AG04449 (cell line): ENCODE results near the gene AJUBA.

ENCODE experiments used
- CTCF ChIA-PET: fragments of 350-600 bp; formaldehyde crosslinking; extraction: SDS; loops from one replicate; lab custom pipeline; 2021; ENCODE audit warnings: antibody characterized with exemption; lab: Yijun Ruan, JAX
- POLR2A ChIA-PET: fragments of 400-600, 350-600 bp; formaldehyde crosslinking; extraction: SDS; loops from one replicate; lab custom pipeline; 2020; ENCODE audit warnings: antibody characterized with exemption, inconsistent platforms; lab: Yijun Ruan, JAX
- DNase-seq: peaks from one replicate; pipeline ENCODE4 v3.0.0-alpha.2; 2010; ENCODE audit warnings: low read depth, low spot score
- H3K4me3 ChIP-seq: 2 replicates; pipeline ENCODE4 v1.5.1; 2011; ENCODE audit warnings: low read depth, mild to moderate bottlenecking, control low read depth, low read length
- TF ChIP-seq, protein P1 (sequence below): IDR thresholded peaks from one replicate; pipeline ENCODE4 v1.5.1; 2011; ENCODE audit warnings: mild to moderate bottlenecking, moderate library complexity, low read length, control low read depth, inconsistent platforms; ENCODE audit not compliant: insufficient read depth; ENCODE audit errors: missing control alignments

The AJUBA gene

DNA sequence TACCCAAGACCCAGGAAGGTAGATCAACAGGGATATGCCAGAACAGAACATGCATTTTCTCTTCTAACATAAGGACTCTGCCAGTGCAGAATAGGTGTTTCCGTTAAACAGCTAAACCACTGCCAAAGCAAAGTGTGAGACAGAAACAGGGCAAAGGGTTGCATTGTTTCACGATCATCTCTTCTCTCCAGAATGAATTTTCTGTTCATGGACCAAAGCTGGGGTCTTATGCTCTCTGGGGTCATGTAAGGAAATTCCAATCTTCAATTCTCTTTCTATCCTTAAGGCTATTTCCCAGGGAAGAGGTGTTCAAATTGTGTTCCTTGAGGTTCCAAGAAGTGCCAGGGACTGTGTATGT is 41.4 kb upstream of the AJUBA start:
- POLR2A ChIA-PET: interaction anchor here (1.5 to 3.1 kb wide), 2 partner anchors 11 to 17 kb away, joined by 3 to 13 read pairs; no protein-coding TSS in a partner anchor
- CTCF ChIA-PET: interaction anchor here (0.8 to 3.2 kb wide), 12 partner anchors 10 to 467 kb away, joined by 3 to 15 read pairs (median 4); partner anchors contain the start of gene AJUBA
- DNase-seq: no peak
- no peak overlapping the region for H3K4me3 ChIP-seq
- TF ChIP-seq, protein P1, sequence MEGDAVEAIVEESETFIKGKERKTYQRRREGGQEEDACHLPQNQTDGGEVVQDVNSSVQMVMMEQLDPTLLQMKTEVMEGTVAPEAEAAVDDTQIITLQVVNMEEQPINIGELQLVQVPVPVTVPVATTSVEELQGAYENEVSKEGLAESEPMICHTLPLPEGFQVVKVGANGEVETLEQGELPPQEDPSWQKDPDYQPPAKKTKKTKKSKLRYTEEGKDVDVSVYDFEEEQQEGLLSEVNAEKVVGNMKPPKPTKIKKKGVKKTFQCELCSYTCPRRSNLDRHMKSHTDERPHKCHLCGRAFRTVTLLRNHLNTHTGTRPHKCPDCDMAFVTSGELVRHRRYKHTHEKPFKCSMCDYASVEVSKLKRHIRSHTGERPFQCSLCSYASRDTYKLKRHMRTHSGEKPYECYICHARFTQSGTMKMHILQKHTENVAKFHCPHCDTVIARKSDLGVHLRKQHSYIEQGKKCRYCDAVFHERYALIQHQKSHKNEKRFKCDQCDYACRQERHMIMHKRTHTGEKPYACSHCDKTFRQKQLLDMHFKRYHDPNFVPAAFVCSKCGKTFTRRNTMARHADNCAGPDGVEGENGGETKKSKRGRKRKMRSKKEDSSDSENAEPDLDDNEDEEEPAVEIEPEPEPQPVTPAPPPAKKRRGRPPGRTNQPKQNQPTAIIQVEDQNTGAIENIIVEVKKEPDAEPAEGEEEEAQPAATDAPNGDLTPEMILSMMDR: no peak

DNA sequence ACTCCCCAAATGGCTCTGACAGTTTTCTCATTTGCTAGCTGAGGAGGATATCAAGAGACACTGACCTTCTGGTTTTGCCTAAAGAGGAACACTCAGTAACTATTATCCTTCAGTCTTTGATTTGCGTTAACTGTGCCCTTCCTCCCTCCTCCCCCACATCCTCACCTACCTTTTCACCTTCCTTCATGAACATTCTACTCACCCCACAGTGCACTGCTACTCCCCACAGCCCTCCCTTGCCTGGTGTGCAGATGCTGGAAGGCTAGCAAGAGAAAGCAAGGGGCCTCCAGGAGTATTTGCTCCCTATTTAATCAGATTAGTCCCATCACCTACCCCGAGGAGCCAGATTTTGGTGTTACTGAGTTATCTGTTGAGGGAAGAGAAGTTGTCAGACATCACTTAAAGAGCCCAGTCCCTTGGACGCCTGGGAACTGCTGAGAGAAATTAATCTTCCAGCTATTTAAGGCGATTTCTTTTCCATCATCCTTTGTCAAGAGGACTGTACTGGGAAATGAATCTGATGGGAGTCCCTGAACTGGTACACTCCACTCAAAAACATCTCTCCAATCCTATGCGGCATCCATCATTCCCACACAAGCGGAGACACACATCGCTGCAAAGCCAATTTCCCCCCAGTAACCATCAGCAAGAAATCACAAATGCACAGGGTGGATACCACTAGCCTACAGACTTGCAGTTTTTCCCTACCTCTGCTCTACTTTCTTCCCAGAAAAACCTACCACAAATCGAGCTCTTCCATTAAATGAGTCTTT is 40.9 kb upstream of the AJUBA start:
- POLR2A ChIA-PET: interaction anchor here (1.5 to 3.1 kb wide), 2 partner anchors 11 to 16 kb away, joined by 3 to 13 read pairs; no protein-coding TSS in a partner anchor
- H3K4me3 ChIP-seq: no peak overlapping the region
- TF ChIP-seq, protein P1: no peak
- CTCF ChIA-PET: interaction anchor here (0.8 to 3.2 kb wide), 11 partner anchors 11 to 466 kb away, joined by 3 to 15 read pairs (median 6); partner anchors contain the start of gene CDH24
- no peak for DNase-seq

DNA sequence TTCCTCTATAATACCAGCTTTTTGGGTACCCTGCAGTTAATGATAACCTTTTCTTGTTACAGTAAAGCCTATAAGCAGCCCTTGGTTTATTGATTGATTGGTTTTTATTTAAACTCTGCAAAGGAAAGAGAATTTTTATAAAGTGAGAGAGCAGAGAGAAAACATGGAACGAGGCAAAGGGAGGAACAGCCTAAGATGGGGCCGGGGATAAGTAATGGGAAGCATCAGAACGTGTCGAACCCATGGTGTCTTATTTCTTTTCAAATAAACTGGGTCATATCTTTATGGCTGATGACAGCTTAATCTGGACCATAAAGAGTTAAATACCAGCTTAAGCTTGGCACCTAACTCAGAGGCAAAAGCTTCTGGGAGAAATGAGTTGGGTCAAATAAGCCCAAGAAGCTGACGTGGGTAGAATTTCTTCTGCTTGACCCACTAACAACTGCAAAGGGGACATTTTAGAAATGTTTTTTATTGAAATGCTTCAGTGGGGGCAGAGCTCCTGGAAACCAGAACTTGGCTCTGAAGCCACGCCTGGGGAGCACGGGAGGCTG is 39.6 kb upstream of the AJUBA start:
- TF ChIP-seq, protein P1: no peak
- H3K4me3 ChIP-seq: no peak overlapping the region
- ChIA-PET CTCF (interaction anchor here (0.8 to 2.8 kb wide), 8 partner anchors 9 to 47 kb away, joined by 4 to 12 read pairs (median 5); partner anchors contain the start of gene CDH24), POLR2A (no interaction called here)
- no peak for DNase-seq

DNA sequence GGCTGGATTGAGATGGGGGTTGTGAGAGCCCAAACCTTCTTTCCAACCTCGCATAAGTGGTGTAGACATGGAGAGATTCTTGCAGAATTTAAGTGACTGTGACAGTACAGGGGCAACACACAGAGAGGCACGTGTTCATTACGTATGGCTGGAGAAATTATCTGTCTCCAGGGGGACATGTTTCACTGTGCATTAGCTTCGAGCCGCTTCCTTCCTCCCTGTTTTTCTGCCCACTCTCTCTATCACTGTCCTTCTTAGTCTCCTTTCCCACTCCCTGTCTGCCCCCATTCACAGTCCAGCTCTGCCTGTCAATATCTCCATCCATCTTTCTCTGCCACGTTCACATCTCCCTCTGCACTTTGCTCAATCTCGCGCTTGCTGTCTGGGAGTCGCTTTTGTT is 39.1 kb upstream of the AJUBA start:
- ChIA-PET CTCF (interaction anchor here (0.9 to 2.8 kb wide), 5 partner anchors 10 to 48 kb away, joined by 3 to 12 read pairs (median 4); partner anchors contain the start of gene CDH24), POLR2A (no interaction called here)
- DNase-seq: no peak
- TF ChIP-seq, protein P1: no peak
- H3K4me3 ChIP-seq: no peak overlapping the region

DNA sequence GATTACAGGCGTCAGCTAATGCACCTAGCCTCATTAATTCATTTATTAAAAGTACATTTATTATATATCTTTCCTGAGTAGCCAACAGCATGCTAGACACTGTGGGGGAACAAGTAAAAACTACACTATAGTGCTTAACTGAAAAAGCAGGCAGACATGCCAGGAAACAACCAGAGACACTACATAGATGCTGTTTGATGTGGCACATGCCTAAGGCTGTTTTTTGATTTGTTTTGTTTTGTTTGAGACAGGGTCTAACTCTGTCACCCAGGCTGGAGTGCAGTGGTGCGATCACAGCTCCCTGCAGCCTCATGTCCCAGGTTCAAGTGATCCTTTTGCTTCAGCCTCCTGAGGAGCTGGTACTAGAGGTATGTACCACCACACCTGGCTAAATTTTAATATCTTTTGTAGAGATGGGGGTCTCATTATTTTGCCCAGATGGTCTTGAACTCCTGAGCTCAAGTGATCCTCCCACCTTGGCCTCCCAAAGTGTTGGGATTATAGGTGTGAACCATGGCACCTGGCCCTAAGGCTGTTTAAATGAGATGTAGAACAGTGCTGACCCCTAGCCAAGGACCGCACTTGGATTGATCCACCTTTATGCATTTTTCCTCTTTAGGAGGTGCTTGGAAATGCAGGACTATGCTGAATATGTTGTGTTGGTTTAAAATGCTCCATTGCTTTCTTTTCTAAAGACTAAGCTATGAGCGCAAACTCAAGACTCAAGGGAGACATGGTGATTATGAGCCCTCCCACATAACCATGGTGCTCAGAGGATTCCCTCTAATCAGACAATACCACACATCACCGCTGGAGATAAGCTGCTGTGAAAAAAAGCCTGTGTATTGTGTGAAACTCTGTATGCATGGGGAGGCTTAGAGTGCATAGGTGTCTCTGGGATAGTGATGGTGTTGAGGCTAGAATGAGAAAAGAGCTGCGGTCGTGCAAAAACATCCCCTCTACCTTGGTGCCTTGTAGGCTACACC is 38.1 kb upstream of the AJUBA start:
- no peak overlapping the region for H3K4me3 ChIP-seq
- ChIA-PET CTCF (interaction anchor here (0.9 to 2.8 kb wide), 5 partner anchors 11 to 49 kb away, joined by 3 to 12 read pairs (median 5); partner anchors contain the start of gene CDH24), POLR2A (no interaction called here)
- TF ChIP-seq, protein P1: no peak
- no peak for DNase-seq
